Esophagus squamous epithelium (tissue), 4 donors: ENCODE measurements around the gene ZCRB1.

ENCODE experiments used
- POLR2A ChIP-seq, 4 donors: fragments of 450-650 bp; IDR thresholded peaks; one replicate each; pipeline ENCODE4 v1.6.1; 2017; ENCODE audit warnings: antibody characterized with exemption in 4 of 4, mild to moderate bottlenecking in 4 of 4, moderate library complexity in 3 of 4
- TF ChIP-seq, protein P1 (sequence below), 6 experiments: fragments of 450-650 bp in 4 of 6; fragments of 200-600 bp in 2 of 6; sonication (generic) in 2 of 6; IDR thresholded peaks; one replicate each; pipeline ENCODE4 v1.5.1; 2016 to 2019; ENCODE audit warnings: antibody characterized with exemption in 6 of 6, mild to moderate bottlenecking in 4 of 6, moderate library complexity in 4 of 6

DNA sequence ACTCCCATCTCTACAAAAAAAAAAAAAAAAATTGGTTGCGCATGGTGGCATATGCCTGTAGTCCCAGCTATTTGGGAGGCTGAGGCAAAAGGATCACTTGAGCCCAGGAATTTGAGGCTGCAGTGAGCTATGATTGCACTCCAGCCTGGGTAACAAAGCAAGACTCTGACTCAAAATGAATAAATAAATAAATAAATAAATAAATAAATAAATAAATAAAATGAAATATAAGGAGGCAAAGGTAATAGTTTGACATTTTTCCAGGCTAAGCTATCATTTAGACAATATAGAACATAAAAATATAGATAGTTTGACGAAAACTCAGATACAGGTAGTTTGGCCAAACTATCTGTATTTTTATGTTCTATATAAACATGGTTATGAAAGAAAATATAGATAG, 40.5 kb downstream of the ZCRB1 start:
- TF ChIP-seq, protein P1, sequence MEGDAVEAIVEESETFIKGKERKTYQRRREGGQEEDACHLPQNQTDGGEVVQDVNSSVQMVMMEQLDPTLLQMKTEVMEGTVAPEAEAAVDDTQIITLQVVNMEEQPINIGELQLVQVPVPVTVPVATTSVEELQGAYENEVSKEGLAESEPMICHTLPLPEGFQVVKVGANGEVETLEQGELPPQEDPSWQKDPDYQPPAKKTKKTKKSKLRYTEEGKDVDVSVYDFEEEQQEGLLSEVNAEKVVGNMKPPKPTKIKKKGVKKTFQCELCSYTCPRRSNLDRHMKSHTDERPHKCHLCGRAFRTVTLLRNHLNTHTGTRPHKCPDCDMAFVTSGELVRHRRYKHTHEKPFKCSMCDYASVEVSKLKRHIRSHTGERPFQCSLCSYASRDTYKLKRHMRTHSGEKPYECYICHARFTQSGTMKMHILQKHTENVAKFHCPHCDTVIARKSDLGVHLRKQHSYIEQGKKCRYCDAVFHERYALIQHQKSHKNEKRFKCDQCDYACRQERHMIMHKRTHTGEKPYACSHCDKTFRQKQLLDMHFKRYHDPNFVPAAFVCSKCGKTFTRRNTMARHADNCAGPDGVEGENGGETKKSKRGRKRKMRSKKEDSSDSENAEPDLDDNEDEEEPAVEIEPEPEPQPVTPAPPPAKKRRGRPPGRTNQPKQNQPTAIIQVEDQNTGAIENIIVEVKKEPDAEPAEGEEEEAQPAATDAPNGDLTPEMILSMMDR (IDR thresholded peaks at IDR 0.05) = no peak
- TF ChIP-seq POLR2A (IDR thresholded peaks at IDR 0.05) = no peak
